Skeletal muscle satellite cell (primary cell): ENCODE measurements around the gene LCN12.

Experiments
- H3K27me3 ChIP-seq: 2 replicates; pipeline ENCODE4 v1.7.0; 2013; ENCODE audit warnings: low read length; ENCODE audit not compliant: control insufficient read depth, insufficient read depth
- H3K36me3 ChIP-seq: 2 replicates; pipeline ENCODE4 v1.7.0; 2013; ENCODE audit warnings: mild to moderate bottlenecking, control low read depth, low read length; ENCODE audit not compliant: insufficient read depth
- H3K4me1 ChIP-seq: 2 replicates; pipeline ENCODE4 v1.7.0; 2013; ENCODE audit warnings: low read length; ENCODE audit not compliant: control insufficient read depth, insufficient read depth
- H3K4me2 ChIP-seq: 2 replicates; pipeline ENCODE4 v1.7.0; 2013; ENCODE audit warnings: mild to moderate bottlenecking, low read length
- H3K4me3 ChIP-seq: 2 replicates; pipeline ENCODE4 v1.7.0; 2013; ENCODE audit warnings: low read length
- H3K9ac ChIP-seq: 2 replicates; pipeline ENCODE4 v1.7.0; 2013; ENCODE audit warnings: mild to moderate bottlenecking, low read depth, low read length, moderate library complexity
- H3K9me3 ChIP-seq: replicated peaks from 2 replicates; pipeline ENCODE4 v1.7.0; 2013; ENCODE audit warnings: mild to moderate bottlenecking, control low read depth, low read length

The LCN12 gene

GRCh38 chr9:136928591-136928990 lies 23.5 kb upstream of the LCN12 start:
- no peaks in the 10 kb centered on the region for H3K9me3 ChIP-seq
- H3K4me3 ChIP-seq: no peak overlapping the region
- H3K4me1 ChIP-seq: no peaks in the 10 kb centered on the region
- no peaks in the 10 kb centered on the region for H3K27me3 ChIP-seq
- H3K36me3 ChIP-seq: peaks cover 28% of the 10 kb centered on the region
- no peak overlapping the region for H3K9ac ChIP-seq
- H3K4me2 ChIP-seq: no peak overlapping the region

- peaks cover 23% of the 10 kb centered on the region for H3K36me3 ChIP-seq
- no peaks in the 10 kb centered on the region for H3K4me1 ChIP-seq
- no peak overlapping the region for H3K4me3 ChIP-seq
- no peaks in the 10 kb centered on the region for H3K27me3 ChIP-seq
- no peaks in the 10 kb centered on the region for H3K9me3 ChIP-seq
- H3K4me2 ChIP-seq: no peak overlapping the region
- H3K9ac ChIP-seq: no peak overlapping the region
Observed at GRCh38 chr9:136930014-136930413, 22.1 kb upstream of the LCN12 start.

GRCh38 chr9:136931611-136932130 lies 20.4 kb upstream of the LCN12 start:
- no peaks in the 10 kb centered on the region for H3K9me3 ChIP-seq
- H3K36me3 ChIP-seq: peaks cover 9% of the 10 kb centered on the region
- no peak overlapping the region for H3K9ac ChIP-seq
- no peaks in the 10 kb centered on the region for H3K4me1 ChIP-seq
- no peak overlapping the region for H3K4me3 ChIP-seq
- no peaks in the 10 kb centered on the region for H3K27me3 ChIP-seq
- no peak overlapping the region for H3K4me2 ChIP-seq

GRCh38 chr9:136934277-136934676 lies 17.8 kb upstream of the LCN12 start:
- no peak overlapping the region for H3K9ac ChIP-seq
- no peaks in the 10 kb centered on the region for H3K27me3 ChIP-seq
- peaks cover 14% of the 10 kb centered on the region for H3K36me3 ChIP-seq
- no peaks in the 10 kb centered on the region for H3K9me3 ChIP-seq
- H3K4me1 ChIP-seq: peaks cover 3% of the 10 kb centered on the region
- no peak overlapping the region for H3K4me3 ChIP-seq
- H3K4me2 ChIP-seq: no peak overlapping the region

- Histone ChIP-seq H3K9ac (no peak overlapping the region), H3K36me3 (peaks cover 24% of the 10 kb centered on the region), H3K4me1 (peaks cover 6% of the 10 kb centered on the region)
Observed at GRCh38 chr9:136935651-136936050, 16.4 kb upstream of the LCN12 start.

GRCh38 chr9:136936645-136937170 lies 15.4 kb upstream of the LCN12 start:
- peaks cover 34% of the 10 kb centered on the region for H3K36me3 ChIP-seq
- no peak overlapping the region for H3K9ac ChIP-seq
- H3K27me3 ChIP-seq: no peaks in the 10 kb centered on the region
- peaks cover 6% of the 10 kb centered on the region for H3K4me1 ChIP-seq
- no peaks in the 10 kb centered on the region for H3K9me3 ChIP-seq
- no peak overlapping the region for H3K4me3 ChIP-seq
- H3K4me2 ChIP-seq: no peak overlapping the region

More at GRCh38 chr9:136935651-136936050, 16.4 kb upstream of the LCN12 start:
- Histone ChIP-seq H3K4me2 (no peak overlapping the region), H3K4me3 (no peak overlapping the region), H3K27me3 (no peaks in the 10 kb centered on the region), H3K9me3 (no peaks in the 10 kb centered on the region)

- H3K27me3 ChIP-seq: no peaks in the 10 kb centered on the region
- no peaks in the 10 kb centered on the region for H3K9me3 ChIP-seq
- H3K4me1 ChIP-seq: peaks cover 6% of the 10 kb centered on the region
- H3K9ac ChIP-seq: no peak overlapping the region
- no peak overlapping the region for H3K4me2 ChIP-seq
- peaks cover 41% of the 10 kb centered on the region for H3K36me3 ChIP-seq
- H3K4me3 ChIP-seq: no peak overlapping the region
Observed at GRCh38 chr9:136937186-136938001, 14.7 kb upstream of the LCN12 start.

- Histone ChIP-seq H3K4me3 (no peak overlapping the region), H3K36me3 (peaks cover 50% of the 10 kb centered on the region), H3K4me2 (no peak overlapping the region), H3K9me3 (no peaks in the 10 kb centered on the region), H3K27me3 (no peaks in the 10 kb centered on the region), H3K9ac (no peak overlapping the region), H3K4me1 (peaks cover 15% of the 10 kb centered on the region)
Observed at GRCh38 chr9:136939431-136939995, 12.6 kb upstream of the LCN12 start.

GRCh38 chr9:136939996-136940525 lies 12.0 kb upstream of the LCN12 start:
- no peaks in the 10 kb centered on the region for H3K27me3 ChIP-seq

GRCh38 chr9:136940526-136941230 lies 11.4 kb upstream of the LCN12 start:
- Histone ChIP-seq H3K4me1 (peaks cover 19% of the 10 kb centered on the region), H3K9ac (no peak overlapping the region), H3K4me3 (no peak overlapping the region), H3K4me2 (no peak overlapping the region), H3K9me3 (no peaks in the 10 kb centered on the region), H3K36me3 (peaks cover 50% of the 10 kb centered on the region), H3K27me3 (no peaks in the 10 kb centered on the region)

More at GRCh38 chr9:136939996-136940525, 12.0 kb upstream of the LCN12 start:
- Histone ChIP-seq H3K9me3 (no peaks in the 10 kb centered on the region), H3K4me1 (peaks cover 19% of the 10 kb centered on the region), H3K9ac (no peak overlapping the region), H3K4me3 (no peak overlapping the region), H3K36me3 (peaks cover 50% of the 10 kb centered on the region), H3K4me2 (no peak overlapping the region)
